BLaER1 (cell line): ENCODE data around the gene ZC3H18.

ENCODE experiments used
- H3K27ac ChIP-seq: shearing (Covaris generic); formaldehyde crosslinking; 2 replicates; pipeline ENCODE4 v1.8.1; 2022
- H3K27me3 ChIP-seq: shearing (Covaris generic); formaldehyde crosslinking; 2 replicates; pipeline ENCODE4 v1.8.1; 2022
- H3K36me3 ChIP-seq: shearing (Covaris generic); formaldehyde crosslinking; 2 replicates; pipeline ENCODE4 v1.8.1; 2022
- H3K4me1 ChIP-seq: shearing (Covaris generic); formaldehyde crosslinking; 2 replicates; pipeline ENCODE4 v1.8.1; 2022
- H3K4me2 ChIP-seq: shearing (Covaris generic); formaldehyde crosslinking; 2 replicates; pipeline ENCODE4 v1.8.1; 2022
- H3K4me3 ChIP-seq: shearing (Covaris generic); formaldehyde crosslinking; 2 replicates; pipeline ENCODE4 v1.8.1; 2022
- H3K9ac ChIP-seq: shearing (Covaris generic); formaldehyde crosslinking; 2 replicates; pipeline ENCODE4 v1.8.1; 2022
- H3K9me3 ChIP-seq: shearing (Covaris generic); formaldehyde crosslinking; 2 replicates; pipeline ENCODE4 v1.8.1; 2022
- H4K20me1 ChIP-seq: shearing (Covaris generic); formaldehyde crosslinking; 2 replicates; pipeline ENCODE4 v1.8.1; 2022
- Cebpa-rat ChIP-seq: shearing (Covaris generic); IDR thresholded peaks from 2 replicates; pipeline ENCODE4 v1.8.1; 2022

The ZC3H18 gene

DNA sequence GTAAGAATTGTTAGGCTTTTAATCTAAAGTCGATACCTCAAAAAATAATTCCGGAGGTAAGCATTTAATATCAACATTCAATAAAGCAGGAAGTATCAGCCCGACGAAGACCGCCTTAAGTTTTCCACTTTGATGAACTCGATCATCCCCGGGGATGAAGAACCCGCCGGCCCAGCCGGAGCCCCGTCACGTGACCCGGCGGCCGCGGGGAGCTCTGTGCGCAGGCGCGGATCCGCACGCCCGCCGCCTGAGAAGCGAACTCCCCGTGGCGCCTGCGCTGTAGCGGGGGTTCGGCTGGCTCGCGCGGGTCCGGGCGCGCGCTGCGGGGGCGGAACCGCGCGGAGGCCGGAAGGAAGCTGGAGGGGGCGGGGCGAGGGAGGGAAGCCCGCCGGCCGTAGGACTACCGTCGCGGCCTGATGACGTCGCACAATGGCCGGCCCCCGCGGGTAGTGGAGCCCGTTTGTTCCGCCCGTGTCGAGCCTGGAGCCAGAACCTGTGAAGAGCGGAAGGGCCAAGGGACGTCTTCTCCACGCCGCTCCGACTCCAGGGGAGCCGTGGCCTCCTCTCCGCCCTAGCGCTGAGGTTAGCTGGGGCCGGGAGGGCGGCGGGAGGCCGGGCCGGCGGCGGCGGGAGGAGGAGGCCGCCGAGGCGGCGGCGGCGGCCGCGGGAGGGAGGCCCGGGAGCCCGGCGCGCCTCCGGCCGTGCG lies at the start of gene ZC3H18:
TSS of gene ZC3H18 (plus strand) at position 419 of the 706 bp plus-strand sequence. CDS start 6,721 bp downstream, outside the sequence.
- no peak for TF ChIP-seq Cebpa-rat
- no peaks in the 10 kb centered on the region for H3K27me3 ChIP-seq

DNA sequence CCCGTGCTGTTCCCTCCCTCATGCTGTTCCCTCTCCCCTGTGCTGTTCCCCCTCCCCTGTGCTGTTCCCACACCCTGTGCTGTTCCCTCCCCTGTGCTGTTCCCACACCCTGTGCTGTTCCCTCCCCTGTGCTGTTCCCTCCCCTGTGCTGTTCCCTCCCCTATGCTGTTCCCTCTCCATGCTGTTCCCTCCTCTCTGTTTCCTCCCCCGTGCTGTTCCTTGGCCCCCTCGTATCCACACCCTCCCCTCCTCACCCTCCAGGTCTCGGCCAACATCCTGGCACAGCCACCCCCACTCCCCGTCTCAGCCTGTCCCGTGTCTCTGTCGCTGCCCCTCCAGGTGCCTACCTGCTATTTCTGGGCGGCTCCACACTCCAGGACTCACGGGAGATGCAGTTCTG lies 48.5 kb upstream of the ZC3H18 start:
- Histone ChIP-seq H3K27ac (no peak overlapping the region), H3K4me3 (no peak overlapping the region), H3K36me3 (peaks cover 15% of the 10 kb centered on the region; the same call in 1 of the 2 replicates), H3K27me3 (no peaks in the 10 kb centered on the region), H3K9me3 (no peaks in the 10 kb centered on the region), H4K20me1 (peaks cover 49% of the 10 kb centered on the region), H3K9ac (no peak overlapping the region), H3K4me2 (no peak overlapping the region), H3K4me1 (peaks cover 45% of the 10 kb centered on the region)
- no peak for TF ChIP-seq Cebpa-rat

More for the DNA sequence above, at the start of gene ZC3H18:
- Histone ChIP-seq H3K4me1 (peaks cover 65% of the 10 kb centered on the region), H3K27ac (peak within 1 kb of the TSS; percentile 94), H3K9me3 (no peaks in the 10 kb centered on the region), H3K36me3 (peaks cover 32% of the 10 kb centered on the region), H3K4me2 (peak within 1 kb of the TSS; percentile 96), H3K4me3 (peak within 1 kb of the TSS; percentile 99), H4K20me1 (peaks cover 48% of the 10 kb centered on the region), H3K9ac (peak within 1 kb of the TSS; percentile 98)

DNA sequence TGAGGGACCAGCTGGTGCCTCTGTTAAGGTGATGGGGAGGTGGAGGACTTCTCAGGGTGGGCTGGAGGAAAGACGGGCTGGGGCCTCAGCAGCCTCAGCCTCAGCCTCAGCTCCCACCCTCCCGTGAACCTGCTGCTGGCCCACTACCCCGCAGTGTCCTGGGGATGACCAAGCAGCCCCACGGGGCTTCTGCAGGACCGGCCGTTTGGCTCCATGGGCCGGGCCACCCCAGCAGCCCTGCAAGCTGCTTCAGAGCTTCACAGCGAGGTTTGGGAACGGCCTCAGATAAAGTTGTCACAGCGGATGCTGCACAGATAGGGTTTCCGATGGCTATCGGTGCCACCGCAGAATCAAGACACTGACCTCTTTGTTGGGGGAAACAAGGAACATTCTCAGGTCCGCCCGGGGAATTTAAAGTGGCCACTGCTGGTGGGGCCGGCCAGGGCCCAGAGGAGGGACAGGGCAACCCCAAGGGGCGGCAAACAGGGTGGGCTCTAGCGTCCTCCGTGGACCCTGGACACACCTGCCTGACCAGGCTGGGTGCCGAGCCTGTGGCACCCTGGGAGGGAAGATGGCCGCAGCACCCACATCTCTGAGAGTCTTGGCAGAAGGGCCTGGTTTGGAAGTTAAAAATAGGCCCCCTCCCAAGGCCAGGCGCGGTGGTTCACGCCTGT lies 47.8 kb upstream of the ZC3H18 start:
- Histone ChIP-seq H3K9me3 (no peaks in the 10 kb centered on the region), H3K36me3 (peaks cover 13% of the 10 kb centered on the region; the same call in 1 of the 2 replicates), H3K4me1 (peaks cover 53% of the 10 kb centered on the region), H3K27ac (no peak overlapping the region), H3K27me3 (no peaks in the 10 kb centered on the region), H3K9ac (no peak overlapping the region), H3K4me2 (peak overlapping the region; percentile 48), H3K4me3 (no peak overlapping the region), H4K20me1 (peaks cover 56% of the 10 kb centered on the region)
- TF ChIP-seq Cebpa-rat: no peak

DNA sequence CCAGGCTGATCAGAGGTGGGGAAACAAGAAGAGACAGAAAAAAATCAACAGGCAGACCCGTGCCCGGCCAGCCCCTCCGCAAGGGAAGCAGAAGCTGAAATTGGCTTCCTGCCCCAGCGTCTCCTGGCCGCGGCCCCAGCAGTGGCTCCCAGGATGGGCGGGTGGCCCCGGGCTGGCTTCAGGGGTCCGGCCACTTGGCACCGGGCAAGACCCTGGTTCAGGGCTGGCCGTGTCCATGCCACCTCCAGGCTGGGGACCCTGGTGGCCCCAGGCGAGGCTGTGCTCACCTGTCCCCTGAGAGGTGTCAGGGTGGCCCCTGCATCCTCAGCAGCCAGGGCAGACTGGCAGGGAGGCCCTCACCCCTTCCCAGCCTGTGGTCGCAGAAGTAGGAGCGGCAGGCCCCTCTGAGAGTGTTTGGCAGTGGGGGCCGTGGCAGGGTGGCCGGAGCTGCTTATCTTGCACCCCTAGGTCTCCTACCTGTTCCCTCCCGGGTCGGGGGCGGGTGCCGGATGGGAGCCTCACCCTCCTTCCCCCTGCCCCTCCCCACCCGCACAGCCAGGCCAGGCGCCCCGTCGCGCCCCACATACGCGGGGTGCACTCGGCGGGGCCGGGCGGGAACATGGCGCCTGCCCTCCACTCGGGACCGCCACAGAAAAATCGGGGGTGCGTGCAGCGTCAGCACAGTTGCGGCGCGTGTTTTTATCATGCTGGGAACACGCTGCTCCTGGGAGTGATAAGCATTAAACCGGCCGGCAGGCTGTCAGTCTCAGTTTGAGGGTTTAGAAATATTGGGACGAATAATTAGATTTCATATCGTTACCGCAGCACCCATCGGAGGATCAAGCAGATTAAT lies 46.7 kb upstream of the ZC3H18 start:
- Histone ChIP-seq H3K9me3 (no peaks in the 10 kb centered on the region), H3K4me2 (peak overlapping the region; percentile 48), H3K36me3 (peaks cover 20% of the 10 kb centered on the region), H3K4me1 (peaks cover 64% of the 10 kb centered on the region), H3K4me3 (no peak overlapping the region), H4K20me1 (peaks cover 62% of the 10 kb centered on the region), H3K27me3 (no peaks in the 10 kb centered on the region), H3K27ac (no peak overlapping the region), H3K9ac (no peak overlapping the region)
- no peak for TF ChIP-seq Cebpa-rat

DNA sequence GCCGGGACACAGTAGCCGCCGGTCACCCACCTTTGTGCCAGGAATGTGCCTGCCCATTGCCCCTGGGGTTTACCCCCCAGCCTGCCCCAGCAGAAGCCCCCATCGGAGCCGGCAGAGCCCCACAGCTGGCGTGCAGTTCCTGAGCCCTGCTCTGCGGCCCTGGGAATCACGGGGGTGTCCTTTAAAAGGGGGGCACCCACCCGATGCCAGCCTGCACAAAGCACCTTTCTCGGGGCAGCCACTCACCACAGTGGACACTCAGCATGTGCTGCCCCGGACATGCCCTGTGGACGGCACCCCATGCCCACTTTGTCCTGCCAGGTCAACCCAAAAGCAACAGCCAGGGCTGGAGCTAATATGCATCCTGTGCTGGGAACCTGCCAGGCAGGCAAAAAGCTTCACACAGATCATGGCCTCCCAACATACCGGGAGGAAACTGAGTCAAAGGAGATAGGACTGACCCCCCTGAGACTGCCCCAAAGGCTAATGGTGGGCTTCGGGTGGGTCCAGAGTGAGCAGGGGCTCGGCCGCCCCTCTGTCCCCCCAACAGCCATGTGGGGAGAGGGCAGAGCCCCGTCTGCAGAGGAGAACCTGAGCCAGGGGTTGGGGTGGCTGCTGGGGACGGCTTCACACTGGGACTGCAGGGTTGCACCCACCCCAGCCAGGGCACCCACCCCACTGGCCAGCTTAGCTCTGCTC lies 45.8 kb upstream of the ZC3H18 start:
- TF ChIP-seq Cebpa-rat: no peak
- no peak overlapping the region for H3K4me3 ChIP-seq
- H3K9ac ChIP-seq: no peak overlapping the region
- peak overlapping the region; percentile 97; the same call in 1 of the 2 replicates for H3K4me2 ChIP-seq
- peaks cover 28% of the 10 kb centered on the region for H3K36me3 ChIP-seq
- H4K20me1 ChIP-seq: peaks cover 62% of the 10 kb centered on the region
- H3K27ac ChIP-seq: no peak overlapping the region
- H3K4me1 ChIP-seq: peaks cover 73% of the 10 kb centered on the region
- no peaks in the 10 kb centered on the region for H3K27me3 ChIP-seq
- no peaks in the 10 kb centered on the region for H3K9me3 ChIP-seq

DNA sequence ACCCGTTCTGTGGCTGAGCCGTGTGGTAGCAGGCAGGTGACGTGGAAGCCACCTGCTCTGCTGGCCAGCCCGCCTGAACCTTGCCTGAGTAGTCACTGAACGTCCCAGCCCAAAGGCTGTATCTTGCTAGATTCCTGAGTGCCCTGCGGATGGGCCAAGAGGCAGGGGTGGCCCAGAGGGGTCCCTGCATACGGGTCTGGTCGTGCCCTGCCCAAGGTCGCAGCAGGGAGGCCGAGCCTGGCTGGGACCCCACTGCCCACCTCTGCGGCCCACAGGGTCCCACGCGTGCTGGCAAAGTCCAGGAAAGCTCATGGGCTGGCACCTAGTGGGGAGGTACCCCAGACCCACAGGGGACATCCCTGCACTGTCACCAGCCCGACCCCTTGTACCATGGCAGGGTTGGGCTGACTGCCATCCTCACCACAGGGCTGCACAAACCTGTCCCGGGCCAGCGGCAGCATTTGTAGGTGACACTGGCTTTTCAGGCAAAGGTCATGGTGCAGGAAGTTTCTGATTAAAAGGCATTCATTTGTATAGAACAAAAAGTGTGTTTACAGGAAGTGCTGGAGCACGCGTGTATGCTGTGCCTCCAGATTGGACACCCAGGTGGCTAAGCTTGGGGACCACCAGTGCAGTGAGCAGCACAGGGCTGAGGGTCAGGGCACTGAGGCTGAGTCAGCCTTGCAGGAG lies 45.1 kb upstream of the ZC3H18 start:
- Histone ChIP-seq H4K20me1 (peaks cover 62% of the 10 kb centered on the region), H3K4me2 (peak overlapping the region; percentile 97), H3K27ac (no peak overlapping the region), H3K9me3 (no peaks in the 10 kb centered on the region), H3K4me1 (peaks cover 80% of the 10 kb centered on the region), H3K27me3 (no peaks in the 10 kb centered on the region), H3K4me3 (no peak overlapping the region), H3K9ac (peak overlapping the region; percentile 53; the same call in 1 of the 2 replicates), H3K36me3 (peaks cover 35% of the 10 kb centered on the region)
- no peak for TF ChIP-seq Cebpa-rat

DNA sequence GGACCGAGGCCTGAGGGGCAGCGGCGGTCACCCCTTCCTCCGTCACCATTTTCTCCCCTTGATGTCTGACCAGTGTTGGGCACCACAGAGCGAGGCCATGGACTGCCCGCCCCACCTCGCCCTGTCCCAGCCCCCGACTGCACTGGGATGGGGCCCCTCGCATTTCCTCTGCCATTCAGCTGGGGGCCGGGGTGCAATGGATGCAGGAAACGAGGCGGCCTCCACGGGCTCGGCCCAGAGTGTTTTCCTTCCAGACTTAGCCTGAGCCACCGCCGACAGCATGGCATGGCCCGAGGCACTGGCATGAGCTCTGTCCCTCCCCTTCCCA lies 44.6 kb upstream of the ZC3H18 start:
- H3K27me3 ChIP-seq: no peaks in the 10 kb centered on the region
- H3K4me1 ChIP-seq: peaks cover 85% of the 10 kb centered on the region
- H3K4me3 ChIP-seq: no peak overlapping the region
- H3K27ac ChIP-seq: peak overlapping the region; percentile 26; the same call in 1 of the 2 replicates
- peaks cover 62% of the 10 kb centered on the region for H4K20me1 ChIP-seq
- H3K9ac ChIP-seq: peak overlapping the region; percentile 53; the same call in 1 of the 2 replicates
- no peak for TF ChIP-seq Cebpa-rat
- peak overlapping the region; percentile 97 for H3K4me2 ChIP-seq
- peaks cover 36% of the 10 kb centered on the region for H3K36me3 ChIP-seq
- H3K9me3 ChIP-seq: no peaks in the 10 kb centered on the region

DNA sequence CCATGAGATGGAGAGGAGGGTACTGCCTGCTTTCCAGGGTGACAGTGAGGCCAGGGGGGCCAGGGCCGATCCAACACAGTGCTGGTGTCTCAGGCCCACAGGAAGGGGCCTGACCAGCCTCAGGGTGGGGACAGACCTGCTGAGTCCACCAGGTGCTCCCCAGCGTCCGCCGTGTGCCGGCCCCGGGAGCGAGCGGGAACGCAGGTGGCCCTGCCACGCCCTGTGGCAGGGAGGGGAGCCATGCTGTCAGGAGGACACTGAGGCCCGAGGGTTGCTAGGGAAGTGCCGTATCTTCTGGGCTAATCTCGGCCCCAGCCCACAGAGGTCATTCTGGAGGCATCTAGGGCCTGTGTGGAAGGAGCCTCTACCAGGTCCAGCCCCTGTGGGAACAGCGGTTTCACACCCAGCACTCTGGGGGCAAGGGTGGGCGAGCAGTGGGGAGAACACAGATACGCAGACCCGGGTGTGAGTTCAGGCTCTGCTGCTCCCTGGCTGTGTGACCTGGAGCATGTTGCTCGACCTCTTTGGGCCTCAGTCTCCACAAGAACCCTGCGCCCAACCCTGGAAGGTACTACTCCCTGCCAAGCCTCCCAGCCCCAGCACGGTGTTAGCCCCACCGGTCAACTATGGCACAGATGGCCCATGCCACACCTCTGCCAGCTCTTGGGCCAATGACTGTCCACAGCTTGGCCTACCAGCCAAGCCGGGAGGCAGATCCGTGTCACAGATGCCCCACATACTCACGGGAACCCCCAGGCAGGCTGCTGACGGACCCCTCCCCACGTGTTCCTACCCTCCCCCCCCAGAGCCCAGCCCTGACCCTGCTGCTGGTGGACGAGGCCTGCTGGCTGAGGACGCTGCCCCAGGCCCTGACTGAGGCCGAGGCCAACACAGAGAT lies 43.9 kb upstream of the ZC3H18 start:
- Histone ChIP-seq H3K9ac (peak overlapping the region; percentile 53; the same call in 1 of the 2 replicates), H3K4me2 (peak overlapping the region; percentile 97), H3K4me3 (no peak overlapping the region), H3K27ac (peak overlapping the region; percentile 26), H3K36me3 (peaks cover 34% of the 10 kb centered on the region), H4K20me1 (peaks cover 62% of the 10 kb centered on the region), H3K27me3 (no peaks in the 10 kb centered on the region), H3K9me3 (no peaks in the 10 kb centered on the region), H3K4me1 (peaks cover 91% of the 10 kb centered on the region)
- TF ChIP-seq Cebpa-rat: no peak
